HG02943 (cell line): ENCODE data around the gene ATP1A4.

ENCODE experiments used
- ATAC-seq: cut with Tn5 transposase; IDR thresholded peaks from one replicate; pipeline ENCODE4 v1.9.1; 2021; ENCODE audit warnings: mild to moderate bottlenecking, low read depth, moderate library complexity; ENCODE audit not compliant: unreplicated experiment

Gene ATP1A4

GRCh38 chr1:160169553-160170399, 18.4 kb downstream of the ATP1A4 start:
- ATAC-seq, result no peak

- ATAC-seq, result no peak
These were observed 20.0 kb downstream of the ATP1A4 start for GRCh38 chr1:160171354-160171753.

- ATAC-seq, result no peak
These were observed 20.6 kb downstream of the ATP1A4 start for GRCh38 chr1:160171980-160172379.

- ATAC-seq, result no peak
These were observed 25.8 kb downstream of the ATP1A4 start for GRCh38 chr1:160177231-160177630.

GRCh38 chr1:160177667-160178066, 26.3 kb downstream of the ATP1A4 start:
- ATAC-seq, result no peak

GRCh38 chr1:160178731-160179130, 27.3 kb downstream of the ATP1A4 start:
- no peak for ATAC-seq

GRCh38 chr1:160179336-160179735, 27.9 kb downstream of the ATP1A4 start:
- ATAC-seq, result no peak

GRCh38 chr1:160186246-160186645, 34.8 kb downstream of the ATP1A4 start:
- no peak for ATAC-seq

- ATAC-seq, result no peak
These were observed 35.3 kb downstream of the ATP1A4 start for GRCh38 chr1:160186729-160187128.

- ATAC-seq, result no peak
These were observed 36.0 kb downstream of the ATP1A4 start for GRCh38 chr1:160187407-160187806.

GRCh38 chr1:160188341-160188740, 36.9 kb downstream of the ATP1A4 start:
- no peak for ATAC-seq

GRCh38 chr1:160189649-160190625, 38.5 kb downstream of the ATP1A4 start, which contains the start of gene CASQ1:
CASQ1 (plus strand) TSS chr1:160190575; CDS start chr1:160190752, 177 bp downstream.
- ATAC-seq, result no peak

- no peak for ATAC-seq
These were observed 40.4 kb downstream of the ATP1A4 start for GRCh38 chr1:160191756-160192155.

- no peak for ATAC-seq
These were observed 40.8 kb downstream of the ATP1A4 start for GRCh38 chr1:160192234-160192633.

GRCh38 chr1:160193091-160193819, 41.9 kb downstream of the ATP1A4 start:
- ATAC-seq, result no peak

- no peak for ATAC-seq
These were observed 42.7 kb downstream of the ATP1A4 start for GRCh38 chr1:160193832-160194736.

- no peak for ATAC-seq
These were observed 43.3 kb downstream of the ATP1A4 start for GRCh38 chr1:160194737-160195059.

GRCh38 chr1:160196143-160196542, 44.7 kb downstream of the ATP1A4 start:
- no peak for ATAC-seq

GRCh38 chr1:160197231-160197630, 45.8 kb downstream of the ATP1A4 start:
- no peak for ATAC-seq

- no peak for ATAC-seq
These were observed 49.4 kb downstream of the ATP1A4 start for GRCh38 chr1:160200786-160201185.
